Stimulated activated CD4-positive, alpha-beta T cell treated with anti-CD3 and anti-CD28 coated beads, Interleukin-15, amount 100 ng/mL, for 24 hours (primary cell): ENCODE data around the gene ABLIM3.

Source experiments
- DNase-seq: peaks from one replicate; pipeline ENCODE4 v3.0.0-alpha.2; 2020

ABLIM3 gene

DNA sequence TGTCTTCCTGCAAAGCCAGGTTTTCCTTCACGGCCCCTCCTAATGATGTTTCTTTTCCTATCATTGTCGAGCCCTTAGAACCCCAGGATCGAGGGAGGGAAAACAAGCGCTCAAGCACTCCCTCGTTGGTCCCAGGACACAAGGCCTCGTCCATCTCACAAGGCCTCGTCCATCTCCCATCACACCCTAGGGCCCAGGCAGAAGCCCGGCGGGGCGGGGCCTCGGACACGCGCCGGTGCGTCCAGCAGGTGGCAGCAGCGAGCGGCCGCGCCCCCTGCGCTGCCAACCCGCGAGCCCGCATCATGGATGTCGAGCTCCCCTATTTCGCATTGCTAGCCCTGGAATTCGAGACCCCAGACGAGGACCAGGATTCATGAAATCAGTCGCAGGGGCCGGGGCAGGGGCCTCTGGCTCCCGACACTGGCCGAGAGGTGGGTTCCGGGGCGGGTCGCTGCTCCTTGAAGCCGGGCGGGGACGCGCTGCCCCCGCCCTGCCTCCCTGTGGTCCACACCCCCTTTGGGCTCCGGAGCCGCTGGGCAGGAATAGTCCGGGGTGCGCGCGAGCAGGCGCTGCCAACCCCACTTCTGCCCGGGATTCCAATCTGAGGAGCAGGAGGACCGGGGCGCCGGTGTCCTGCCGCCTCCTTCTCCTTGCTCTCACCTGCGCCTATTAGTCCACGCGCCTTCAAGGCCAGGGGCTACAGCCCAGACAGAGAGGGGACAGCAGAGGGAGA is at the start of gene ABLIM3:
TSS of gene ABLIM3 (plus strand) at position 270 of the 733 bp plus-strand sequence. CDS start 603 bp downstream, outside the sequence.
- peak; percentile 76 for DNase-seq

GRCh38 chr5:149093625-149094024 is 47.7 kb upstream of the ABLIM3 start:
- DNase-seq, result no peak

DNA sequence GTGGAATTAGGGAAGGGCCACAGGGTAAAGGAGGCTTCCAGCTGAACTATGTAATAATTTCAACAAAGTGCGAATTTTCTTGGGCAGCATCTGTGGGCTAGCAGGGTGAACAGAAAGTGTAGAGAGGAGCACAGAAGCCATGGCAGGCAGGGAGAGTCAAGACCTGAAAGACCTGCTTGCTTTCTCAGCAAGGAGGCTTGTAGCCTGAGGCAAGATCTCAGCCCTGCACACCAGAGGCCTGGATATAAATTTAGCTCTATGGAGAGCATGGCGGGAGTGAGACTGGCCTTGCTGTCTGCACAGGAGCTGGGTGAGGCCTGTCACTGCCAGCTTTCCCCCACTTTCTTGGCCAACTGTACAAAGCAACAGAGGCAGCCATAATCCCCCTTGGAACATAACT is 46.3 kb upstream of the ABLIM3 start:
- DNase-seq, result no peak

- DNase-seq, result no peak
Observed at GRCh38 chr5:149099920-149100319, 41.4 kb upstream of the ABLIM3 start.

- DNase-seq, result no peak
Observed at GRCh38 chr5:149100331-149100730, 41.0 kb upstream of the ABLIM3 start.

- no peak for DNase-seq
Observed at GRCh38 chr5:149108651-149109280, 32.5 kb upstream of the ABLIM3 start.

GRCh38 chr5:149110406-149110805 is 30.9 kb upstream of the ABLIM3 start:
- no peak for DNase-seq

DNA sequence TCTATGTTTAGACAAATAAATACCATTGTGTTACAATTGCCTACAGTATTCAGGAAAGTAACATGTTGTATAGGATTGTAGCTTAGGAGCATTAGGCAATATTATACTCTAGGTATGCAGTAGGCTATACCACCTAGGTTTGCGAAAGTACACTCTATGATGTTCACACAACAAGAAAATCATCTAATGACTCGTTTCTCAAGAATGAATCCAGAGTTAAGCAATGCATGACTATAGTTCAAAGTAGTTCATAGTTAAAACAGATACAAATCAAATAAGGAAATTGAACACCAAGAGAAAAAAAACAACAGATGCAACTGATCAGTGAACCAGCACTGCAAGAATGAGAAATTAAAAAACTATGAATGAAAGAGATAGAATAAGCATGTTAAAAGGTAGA is 27.6 kb upstream of the ABLIM3 start:
- no peak for DNase-seq

DNA sequence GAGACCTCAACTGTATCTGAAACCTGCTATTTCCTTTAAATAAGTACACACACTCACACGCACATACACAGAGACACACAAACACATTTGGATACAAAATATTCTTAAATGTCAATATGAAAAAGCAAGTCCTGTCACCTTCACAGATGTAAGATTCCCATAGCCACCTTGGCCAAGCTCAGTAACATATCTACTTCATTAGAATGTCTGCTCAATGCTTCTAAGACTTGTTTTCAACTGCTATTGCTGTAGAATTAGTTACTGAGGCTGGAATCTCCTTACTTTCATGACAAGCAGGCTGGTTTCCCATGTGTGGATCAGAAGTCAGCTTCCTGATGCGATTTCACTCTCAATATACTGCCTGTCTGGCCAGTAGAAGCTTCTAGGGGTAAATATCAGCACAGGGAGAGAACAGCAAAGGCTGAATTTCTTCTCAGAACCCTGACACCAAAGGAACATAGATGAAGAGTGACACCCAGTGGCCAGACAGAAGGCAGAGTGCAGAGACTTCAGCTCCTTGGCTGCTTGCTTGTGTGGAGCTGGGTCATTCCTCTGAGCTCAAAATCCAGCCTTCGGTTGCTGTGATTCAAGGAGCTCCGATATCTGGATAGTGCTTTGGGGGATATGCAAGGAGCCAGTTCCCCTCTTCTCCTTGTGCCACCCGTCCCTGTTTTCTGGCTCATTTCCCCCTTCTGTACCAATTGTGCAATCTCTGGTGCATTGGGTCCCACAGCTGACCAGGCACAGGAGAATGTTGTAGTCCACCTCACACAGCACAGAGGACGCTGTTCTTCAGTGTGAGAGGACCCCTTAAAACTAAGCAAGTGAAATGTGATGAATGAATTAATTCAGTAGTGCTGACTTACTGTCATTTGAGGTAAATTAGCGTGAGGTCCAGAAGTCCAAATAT is 26.6 kb upstream of the ABLIM3 start:
- peak; percentile 53 for DNase-seq

DNA sequence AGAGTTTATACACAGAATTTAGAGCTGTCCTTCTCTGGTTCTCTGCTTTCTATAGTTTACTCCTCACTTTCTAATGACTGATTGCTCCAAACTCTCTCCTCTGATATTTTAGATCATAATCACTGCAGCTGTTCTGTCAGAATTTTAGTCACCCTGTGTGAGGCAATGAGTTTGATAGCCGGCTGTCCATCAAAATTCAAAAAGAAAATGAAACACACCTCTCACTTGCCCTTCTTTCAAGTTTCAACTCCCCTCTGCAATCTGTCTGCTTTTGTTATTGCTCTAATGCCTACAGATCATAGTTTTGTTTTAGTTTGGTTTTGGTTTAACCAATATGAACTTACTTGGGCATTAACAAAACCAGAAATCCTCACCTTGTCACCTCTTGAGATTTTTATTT is 23.3 kb upstream of the ABLIM3 start:
- DNase-seq, result no peak

- no peak for DNase-seq
Observed at GRCh38 chr5:149118463-149118862, 22.8 kb upstream of the ABLIM3 start.

DNA sequence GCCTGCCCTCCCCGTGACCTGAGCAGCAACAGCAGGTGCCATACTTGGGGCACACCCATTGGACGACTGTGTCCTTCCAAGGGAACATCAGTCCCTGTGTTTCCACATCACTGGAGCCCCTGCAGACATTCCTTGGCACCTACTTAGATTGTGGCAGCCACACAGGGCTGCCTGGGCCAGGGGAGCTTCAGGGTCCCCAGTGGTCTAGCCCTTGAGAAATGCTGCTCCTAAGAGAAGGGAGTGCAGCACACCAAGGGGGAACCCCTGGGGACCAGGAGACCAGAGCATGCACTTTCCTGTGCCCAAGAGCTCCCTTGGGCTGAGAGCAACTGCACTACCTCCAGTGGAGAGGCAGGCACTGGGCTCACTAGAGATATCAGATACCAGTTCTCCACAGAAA is 20.1 kb upstream of the ABLIM3 start:
- no peak for DNase-seq

- DNase-seq, result no peak
Observed at GRCh38 chr5:149123211-149123610, 18.1 kb upstream of the ABLIM3 start.

DNA sequence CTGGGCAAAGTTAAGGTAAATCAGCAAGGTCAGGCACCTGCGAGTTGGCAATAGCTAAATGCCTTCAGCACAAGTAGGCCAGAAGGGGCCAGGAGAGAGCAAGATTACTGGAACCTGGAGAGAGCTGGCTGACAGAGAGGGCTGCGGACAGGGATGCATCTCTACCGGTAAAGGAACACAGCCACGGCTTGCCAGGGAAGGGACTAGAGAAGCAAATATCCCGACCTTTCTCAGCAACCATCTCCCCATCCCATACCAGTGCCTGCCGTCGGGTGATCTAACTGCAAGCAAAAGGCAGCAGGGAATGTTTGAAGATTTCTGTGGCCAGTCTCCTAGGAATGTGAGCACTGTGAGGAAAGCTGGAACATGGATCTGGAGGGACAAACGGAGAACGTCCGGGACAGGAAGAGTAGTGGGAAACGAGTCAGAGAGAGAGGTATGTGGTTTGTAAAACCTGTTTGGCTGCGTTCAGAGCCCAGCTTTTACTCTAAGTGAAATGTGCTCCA is 15.9 kb upstream of the ABLIM3 start:
- no peak for DNase-seq

GRCh38 chr5:149126906-149127305 is 14.4 kb upstream of the ABLIM3 start:
- DNase-seq, result no peak

GRCh38 chr5:149127394-149127955 is 13.8 kb upstream of the ABLIM3 start:
- no peak for DNase-seq

- DNase-seq, result peak; percentile 35
Observed at GRCh38 chr5:149128023-149128875, 13.0 kb upstream of the ABLIM3 start.

DNA sequence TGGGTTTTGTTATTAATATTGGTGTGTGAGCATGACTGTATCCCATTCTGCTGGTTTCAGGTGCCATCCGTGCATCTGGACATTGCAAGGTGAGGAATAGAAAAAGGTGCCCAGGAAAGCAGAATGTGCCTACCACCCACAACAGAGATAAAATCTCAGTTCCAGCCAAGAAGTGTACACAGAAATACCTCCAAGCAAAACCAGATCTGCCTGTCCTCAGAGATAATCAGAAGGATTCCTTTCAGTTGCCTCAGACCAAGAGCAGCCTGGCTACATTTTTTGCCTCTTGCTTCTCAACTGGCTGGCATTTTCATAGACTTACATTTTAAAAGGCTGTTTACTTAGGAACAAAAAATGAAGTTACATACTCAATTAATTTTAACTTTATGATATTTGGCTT is 12.1 kb upstream of the ABLIM3 start:
- no peak for DNase-seq

- DNase-seq, result no peak
Observed at GRCh38 chr5:149130121-149130914, 11.0 kb upstream of the ABLIM3 start.

DNA sequence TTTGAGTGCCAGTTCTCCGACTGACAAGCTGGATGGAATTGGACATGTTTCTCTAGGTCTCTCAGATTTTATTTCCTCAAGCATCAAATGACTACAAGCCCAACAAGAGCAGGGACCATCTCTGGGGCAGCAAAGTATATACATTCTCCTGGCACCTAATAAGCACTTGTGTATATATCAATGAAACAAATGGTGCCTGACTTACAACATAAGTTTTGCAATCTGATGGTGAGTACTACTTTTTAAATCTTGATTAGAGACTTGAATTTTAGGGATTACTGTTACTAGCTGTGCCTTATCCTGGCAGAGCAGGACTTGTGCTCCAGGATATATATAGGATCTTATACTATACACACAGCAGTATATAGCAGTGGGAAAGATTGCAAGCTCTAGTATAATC is 8.8 kb upstream of the ABLIM3 start:
- no peak for DNase-seq
